Small intestine (tissue), 7 donors: ENCODE measurements around the gene FNIP2. TPM values are rescaled to one million over a fixed set of nuclear protein-coding genes. Genes with fewer than 3 reads are reported as not detected.
A peak's percentile ranks its signal among the peaks of the same experiment; 100 is the strongest.
"Not testable (repeated sequence)": the region's sequence is repeated elsewhere in the genome, so short reads cannot be mapped to it uniquely, and the experiment has no call there.

Experiments used
- DNase-seq, 2 donors: peaks; one replicate each; pipeline versions ENCODE4 v3.0.0 to v3.0.0-alpha.2; 2013
- FAIRE-seq: peaks from 2 replicates; lab custom pipeline; 2012; peaks lifted over from hg19 to GRCh38; lab: Jason Lieb, UNC
- H3K27ac ChIP-seq, 3 donors: one replicate each; pipeline ENCODE4 v1.5.1; 2013; ENCODE audit warnings: low read length in 2 of 3, mild to moderate bottlenecking in 2 of 3, control low read depth in 1 of 3, inconsistent platforms in 1 of 3, low read depth in 1 of 3, moderate library complexity in 1 of 3
- H3K27me3 ChIP-seq, 3 donors: one replicate each; pipeline ENCODE4 v1.6.1; 2013; ENCODE audit warnings: low read length in 3 of 3, inconsistent platforms in 1 of 3; ENCODE audit not compliant: control insufficient read depth in 3 of 3, insufficient read depth in 3 of 3
- H3K36me3 ChIP-seq, 3 donors: one replicate each; pipeline ENCODE4 v1.6.1; 2013; ENCODE audit warnings: low read length in 3 of 3, inconsistent platforms in 1 of 3, low read depth in 1 of 3, mild to moderate bottlenecking in 1 of 3, moderate library complexity in 1 of 3; ENCODE audit not compliant: control insufficient read depth in 3 of 3, insufficient read depth in 2 of 3
- H3K4me1 ChIP-seq, 3 donors: one replicate each; pipeline ENCODE4 v1.6.1; 2013; ENCODE audit warnings: low read length in 2 of 3, inconsistent platforms in 1 of 3, low read depth in 1 of 3, mild to moderate bottlenecking in 1 of 3, moderate library complexity in 1 of 3; ENCODE audit not compliant: control insufficient read depth in 3 of 3, insufficient read depth in 2 of 3
- H3K4me3 ChIP-seq, 3 donors: one replicate each; pipeline ENCODE4 v1.5.1; 2013; ENCODE audit warnings: low read length in 3 of 3, control low read depth in 1 of 3, inconsistent platforms in 1 of 3, low read depth in 1 of 3, mild to moderate bottlenecking in 1 of 3, moderate library complexity in 1 of 3
- H3K9me3 ChIP-seq, 2 donors: one replicate each; pipeline ENCODE4 v1.6.1; 2013; ENCODE audit warnings: low read depth in 1 of 2, low read length in 1 of 2; ENCODE audit not compliant: control insufficient read depth in 2 of 2, insufficient read depth in 1 of 2
- WGBS, 3 donors: extraction: QIAGEN DNeasy Blood & Tissue Kit; methylation state at CpG; one replicate each; pipeline ENCODE4 v1.1.7; 2013; 5-methylcytosine and 5-hydroxymethylcytosine counted together
- polyA plus RNA-seq, 4 donors: library from polyadenylated mRNA; stranded (reverse) in 3 of 4; unstranded in 1 of 4; fragments of 200-250 nt in 3 of 4; fragments of 120-200 nt in 1 of 4; gene quantifications; one replicate each; pipeline versions ENCODE4 v1.2.1 to v1.2.3, GENCODE V29; 2013
- donor health status: healthy with polysubstance abuse.
- donor health status: control.
- donor health status: control.
- donor health status: Bipolar disorder and iron deficiency.
- donor health status: healthy.

Gene FNIP2
- polyA plus RNA-seq, 4 donors = 3.5 to 25.2 (median 6.7) TPM

- Histone ChIP-seq H3K36me3 (no peaks in the 10 kb centered on the region), H3K27ac (no peak overlapping the region), H3K4me3 (no peak overlapping the region), H3K27me3 (no peaks in the 10 kb centered on the region), H3K9me3 (peaks cover 0 to 10% of the 10 kb centered on the region in 2 donors), H3K4me1 (no peaks in the 10 kb centered on the region)
- WGBS, 3 donors = 84 to 92% (median 85%) methylated on average over 2 of the region's 2 CpGs
- DNase-seq = no peak
- FAIRE-seq = no peak
Measured at GRCh38 chr4:158915683-158916241, 146.9 kb downstream of the FNIP2 start.

DNA sequence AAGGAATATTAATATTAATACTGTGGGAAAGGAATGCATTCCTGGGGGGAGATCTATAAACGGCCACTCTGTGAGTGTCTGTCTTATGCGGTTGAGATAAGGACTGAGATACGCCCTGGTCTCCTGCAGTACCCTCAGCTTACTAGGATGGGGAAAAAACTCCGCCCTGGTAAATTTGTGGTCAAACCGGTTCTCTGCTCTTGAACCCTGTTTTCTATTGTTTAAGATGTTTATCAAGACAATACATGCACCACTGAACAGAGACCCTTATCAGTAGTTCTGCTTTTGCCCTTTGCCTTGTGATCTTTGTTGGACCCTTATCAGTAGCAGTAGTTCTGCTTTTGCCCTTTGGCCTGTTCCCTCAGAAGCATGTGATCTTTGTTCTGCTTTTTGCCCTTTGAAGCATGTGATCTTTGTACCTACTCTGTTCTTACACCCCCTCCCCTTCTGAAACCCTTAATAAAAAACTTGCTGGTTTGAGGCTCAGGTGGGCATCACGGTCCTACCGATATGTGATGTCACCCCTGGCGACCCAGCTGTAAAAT, 151.7 kb downstream of the FNIP2 start:
- H3K36me3 ChIP-seq, DNase-seq, FAIRE-seq, H3K4me1 ChIP-seq, H3K27me3 ChIP-seq, H3K4me3 ChIP-seq, H3K27ac ChIP-seq: not testable (repeated sequence)
- peaks cover 0 to 17% of the 10 kb centered on the region in 2 donors for H3K9me3 ChIP-seq
- WGBS, 3 donors = 65 to 79% (median 77%) methylated on average over 8 of the region's 8 CpGs

- DNase-seq, H3K4me3 ChIP-seq, H3K9me3 ChIP-seq, H3K27ac ChIP-seq, H3K27me3 ChIP-seq, H3K4me1 ChIP-seq, H3K36me3 ChIP-seq, FAIRE-seq: not testable (repeated sequence)
- 96 to 100% (median 97%) methylated on average over 10 to 19 of the region's 19 CpGs for WGBS, 3 donors
Measured at GRCh38 chr4:158927774-158928173, 158.9 kb downstream of the FNIP2 start.

DNA sequence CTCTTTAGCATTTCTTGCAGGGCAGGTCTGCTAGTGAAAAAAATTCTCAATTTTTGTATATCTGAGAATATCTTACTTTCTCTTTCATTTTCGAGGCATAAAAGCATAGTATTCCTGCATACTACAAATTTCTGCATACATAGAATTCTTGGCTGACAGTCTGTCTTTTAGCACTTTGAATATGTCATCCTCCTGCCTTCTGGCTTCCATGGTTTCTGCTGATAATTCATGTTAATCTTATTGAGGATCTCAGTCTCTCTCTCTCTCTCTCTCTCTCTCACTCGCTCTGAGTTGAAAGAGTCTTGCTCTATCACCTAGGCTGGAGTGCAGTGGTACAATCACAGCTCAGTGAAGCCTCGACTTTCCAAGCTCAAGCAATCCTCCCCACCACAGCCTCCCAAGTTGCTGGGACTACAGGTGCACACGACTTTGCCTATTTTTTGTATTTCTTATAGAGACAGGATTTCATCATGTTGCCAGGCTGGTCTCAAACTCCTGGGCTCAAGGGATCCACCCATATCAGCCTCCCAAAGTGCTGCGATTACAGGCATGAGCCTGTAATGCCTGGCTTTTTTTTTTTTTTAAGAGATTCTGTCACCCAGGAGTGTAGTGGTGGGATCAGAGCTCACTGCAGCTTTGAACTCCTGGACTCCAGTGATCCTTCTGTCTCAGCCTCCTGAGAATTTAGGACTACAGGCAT, 161.3 kb downstream of the FNIP2 start:
- H3K4me3 ChIP-seq = no peak overlapping the region
- no peak overlapping the region for H3K27ac ChIP-seq
- no peaks in the 10 kb centered on the region for H3K27me3 ChIP-seq
- H3K36me3 ChIP-seq = no peaks in the 10 kb centered on the region
- DNase-seq = no peak
- H3K9me3 ChIP-seq = peaks cover 0 to 6% of the 10 kb centered on the region in 2 donors
- no peak for FAIRE-seq
- 66 to 75% (median 67%) methylated on average over 5 of the region's 5 CpGs for WGBS, 3 donors
- no peaks in the 10 kb centered on the region for H3K4me1 ChIP-seq

DNA sequence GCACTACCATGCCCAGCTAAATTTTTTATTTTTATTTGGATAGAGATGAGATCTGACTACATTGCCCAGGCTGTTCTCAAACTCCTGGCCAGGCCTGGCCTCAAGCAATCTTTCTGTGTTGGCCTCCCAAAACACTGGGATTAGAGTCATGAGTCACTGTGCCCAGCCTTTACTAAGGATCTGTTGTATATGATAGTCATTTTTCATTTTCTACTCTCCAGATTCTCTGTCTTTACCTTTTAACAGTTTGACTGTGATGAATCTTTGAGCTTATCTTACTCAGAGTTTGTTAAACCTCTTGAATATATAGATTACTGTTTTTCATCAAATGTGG, 161.8 kb downstream of the FNIP2 start:
- Histone ChIP-seq H3K36me3 (no peaks in the 10 kb centered on the region), H3K27ac (no peak overlapping the region), H3K9me3 (peaks cover 0 to 6% of the 10 kb centered on the region in 2 donors), H3K27me3 (no peaks in the 10 kb centered on the region), H3K4me1 (no peaks in the 10 kb centered on the region), H3K4me3 (no peak overlapping the region)
- no peak for FAIRE-seq
- no peak for DNase-seq

GRCh38 chr4:158933236-158933635, 164.4 kb downstream of the FNIP2 start:
- FAIRE-seq (no peak), DNase-seq (no peak)
- H3K27me3 ChIP-seq = no peaks in the 10 kb centered on the region
- H3K4me1 ChIP-seq = no peaks in the 10 kb centered on the region
- peaks cover 0 to 6% of the 10 kb centered on the region in 2 donors for H3K9me3 ChIP-seq
- H3K27ac ChIP-seq = no peak overlapping the region
- no peaks in the 10 kb centered on the region for H3K36me3 ChIP-seq
- 78 to 91% (median 84%) methylated on average over 2 of the region's 2 CpGs for WGBS, 3 donors
- no peak overlapping the region for H3K4me3 ChIP-seq

GRCh38 chr4:158934996-158935669, 166.3 kb downstream of the FNIP2 start:
- no peak overlapping the region for H3K27ac ChIP-seq
- H3K27me3 ChIP-seq = no peaks in the 10 kb centered on the region
- DNase-seq (no peak), FAIRE-seq (no peak)
- no peaks in the 10 kb centered on the region for H3K9me3 ChIP-seq
- no peak overlapping the region for H3K4me3 ChIP-seq
- no peaks in the 10 kb centered on the region for H3K36me3 ChIP-seq
- no peaks in the 10 kb centered on the region for H3K4me1 ChIP-seq
- WGBS, 3 donors = 83 to 86% (median 84%) methylated on average over 6 of the region's 6 CpGs

DNA sequence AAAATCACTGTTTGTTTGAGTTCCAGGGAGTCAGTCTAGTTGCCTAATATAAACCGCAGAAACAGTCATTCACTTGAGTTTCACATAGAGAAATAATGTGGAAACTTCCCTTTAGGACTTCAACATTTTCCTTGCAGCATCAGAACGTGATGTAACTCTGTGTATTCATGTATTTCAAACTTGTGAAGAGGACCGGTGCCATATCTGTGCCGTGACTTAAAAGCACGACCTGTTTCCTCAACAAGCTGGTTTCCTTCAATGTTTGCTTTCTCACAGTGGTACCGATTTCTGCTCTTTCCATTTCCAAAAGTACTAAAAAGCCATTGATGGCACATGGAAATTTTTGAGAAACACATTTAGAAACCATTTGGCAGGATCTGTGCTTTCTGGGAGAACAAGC, 167.4 kb downstream of the FNIP2 start:
- DNase-seq = no peak
- H3K4me3 ChIP-seq = no peak overlapping the region
- WGBS, 3 donors = 65 to 82% (median 69%) methylated on average over 6 of the region's 6 CpGs
- H3K27me3 ChIP-seq = no peaks in the 10 kb centered on the region
- no peaks in the 10 kb centered on the region for H3K36me3 ChIP-seq
- no peak for FAIRE-seq
- H3K9me3 ChIP-seq = no peaks in the 10 kb centered on the region
- no peaks in the 10 kb centered on the region for H3K4me1 ChIP-seq
- peak overlapping the region in 1 of 3 donors; percentile 12 for H3K27ac ChIP-seq
